ENCODE results near the gene ARID5B.

The ARID5B gene

GRCh38 chr10:61987951-61988379 is 86.5 kb downstream of the ARID5B start:
- no peak for DNase-seq (ENCODE audit: low read depth, low spot score)

DNA sequence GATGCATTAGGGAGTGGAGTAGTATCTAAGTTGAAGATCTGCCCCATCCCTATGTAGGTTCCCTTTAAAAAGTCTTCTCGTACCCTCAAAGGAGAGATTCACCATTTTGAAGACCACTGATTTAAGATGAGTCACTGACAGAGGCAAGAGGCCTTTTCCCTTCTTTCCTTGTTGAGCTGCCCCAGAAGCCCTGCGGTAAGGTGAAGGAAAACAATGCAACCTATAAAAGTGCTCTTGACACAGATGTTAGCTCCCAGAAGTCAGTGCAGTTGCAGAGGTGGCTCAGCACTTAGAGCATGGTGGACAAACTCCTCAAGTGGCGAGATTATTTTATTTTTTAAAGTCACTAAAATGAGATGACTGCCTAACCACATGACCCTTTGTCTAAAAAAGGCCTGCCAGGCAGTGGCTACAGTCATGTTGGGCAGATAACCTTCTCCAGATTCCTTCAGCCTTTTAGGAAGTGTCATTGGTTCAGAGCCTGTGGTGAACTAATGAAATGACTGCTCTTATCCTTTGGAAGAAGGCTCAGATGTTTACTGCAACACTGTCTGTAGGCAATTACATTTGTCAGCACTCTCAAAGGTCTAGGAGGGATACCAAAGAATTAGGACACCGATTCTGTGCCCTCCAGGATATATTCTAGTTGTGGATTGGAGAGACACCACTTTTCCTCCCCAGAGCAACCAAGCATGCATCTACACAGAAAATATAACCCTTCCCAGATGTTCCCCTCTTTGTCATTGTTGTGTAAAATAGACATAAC is 88.7 kb downstream of the ARID5B start:
- DNase-seq (ENCODE audit: low read depth, low spot score) = no peak

DNA sequence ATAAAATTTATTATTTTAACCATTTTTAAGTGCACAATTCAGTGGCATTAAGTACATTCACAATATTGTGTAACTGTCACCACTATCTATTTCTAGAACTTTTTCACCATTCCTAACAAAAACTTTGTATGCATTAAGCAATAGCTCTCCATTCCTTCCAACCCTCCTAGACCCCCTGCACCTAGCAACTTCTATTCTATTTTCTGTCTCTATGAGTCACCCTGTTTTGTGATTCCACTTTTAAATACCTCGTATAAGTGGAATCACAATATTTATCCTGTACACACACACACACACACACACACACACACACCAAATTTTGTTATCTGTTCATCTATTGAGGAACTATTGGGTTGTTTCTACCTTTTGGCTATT is 89.2 kb downstream of the ARID5B start:
- no peak for DNase-seq (ENCODE audit: low read depth, low spot score)

DNA sequence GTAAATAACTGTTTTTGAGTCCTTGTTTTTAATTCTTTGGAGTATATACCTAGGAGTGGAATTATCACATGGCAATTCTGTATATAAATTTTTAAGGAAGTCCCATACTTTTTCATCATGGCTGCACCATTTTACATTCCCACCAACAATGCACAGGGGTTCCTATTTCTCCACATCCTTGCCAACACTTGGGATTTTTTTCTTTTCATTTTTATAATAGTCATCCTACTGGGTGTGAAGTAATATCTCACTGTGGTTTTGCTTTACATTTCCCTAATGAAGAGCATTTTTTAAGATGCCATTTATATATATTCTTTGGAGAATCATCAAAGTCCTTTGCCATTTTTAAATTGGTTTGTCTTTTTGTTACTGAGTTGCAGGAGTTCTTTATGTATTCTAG is 89.7 kb downstream of the ARID5B start:
- no peak for DNase-seq (ENCODE audit: low read depth, low spot score)

GRCh38 chr10:61992059-61992460 is 90.6 kb downstream of the ARID5B start:
- DNase-seq (ENCODE audit: low read depth, low spot score) = no peak

GRCh38 chr10:61992671-61993668 is 91.5 kb downstream of the ARID5B start:
- DNase-seq (ENCODE audit: low read depth, low spot score) = no peak

GRCh38 chr10:61993711-61994401 is 92.4 kb downstream of the ARID5B start:
- no peak for DNase-seq (ENCODE audit: low read depth, low spot score)

DNA sequence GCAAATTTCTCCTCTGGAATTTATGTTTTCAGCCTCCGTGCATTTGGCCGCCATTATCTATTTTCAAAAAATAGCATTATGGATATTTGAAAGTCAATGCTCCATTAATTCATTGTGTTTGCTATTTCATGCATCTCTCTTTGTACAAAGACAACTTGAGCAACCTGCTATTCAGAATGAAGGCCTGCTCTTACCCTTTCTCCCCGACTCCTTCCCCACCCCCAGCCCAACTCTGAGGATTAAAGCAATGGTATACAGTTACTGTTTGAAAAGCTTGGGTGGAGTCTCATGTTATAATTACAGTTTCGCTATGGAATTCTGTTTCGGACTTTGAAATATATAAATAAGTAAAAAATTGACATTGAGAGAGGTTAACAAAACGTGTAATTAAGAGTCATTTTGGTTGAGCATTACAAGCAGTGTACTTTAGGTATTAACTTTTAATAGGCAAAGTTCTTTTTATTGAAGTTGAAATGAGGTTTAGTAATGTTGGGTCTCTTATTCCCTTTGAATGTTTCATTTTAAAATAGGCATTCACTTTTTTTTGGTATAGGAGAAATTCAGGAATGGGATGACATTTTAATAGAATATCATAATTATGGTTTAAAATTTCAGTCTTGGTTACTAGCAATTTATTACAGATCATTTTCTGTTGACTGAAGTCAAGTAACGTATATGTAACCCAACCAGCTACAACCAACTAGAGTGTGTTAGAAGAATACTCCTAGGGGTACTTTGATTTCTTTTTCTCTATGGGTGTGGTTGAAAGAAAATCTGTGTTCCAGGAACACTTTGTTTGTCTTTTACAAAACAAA is 93.1 kb downstream of the ARID5B start:
- DNase-seq (ENCODE audit: low read depth, low spot score) = no peak

DNA sequence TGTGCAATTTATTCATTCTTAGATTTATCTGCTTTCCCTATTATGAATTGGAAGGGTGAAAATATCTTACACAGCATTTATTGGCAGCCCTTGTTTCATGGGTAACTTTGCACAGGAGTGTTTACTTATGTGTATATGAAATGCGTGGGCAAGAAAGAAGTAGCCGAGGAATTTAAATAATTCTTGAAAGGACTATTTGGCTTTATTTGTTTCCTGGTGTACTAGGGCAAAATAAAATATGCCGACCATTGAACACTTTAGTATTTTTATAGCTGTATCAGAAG is 93.7 kb downstream of the ARID5B start:
- no peak for DNase-seq (ENCODE audit: low read depth, low spot score)

GRCh38 chr10:61998937-61999336 is 97.4 kb downstream of the ARID5B start:
- DNase-seq (ENCODE audit: low read depth, low spot score) = no peak

- no peak for DNase-seq (ENCODE audit: low read depth, low spot score)
Observed at GRCh38 chr10:62000037-62000603, 98.6 kb downstream of the ARID5B start.

DNA sequence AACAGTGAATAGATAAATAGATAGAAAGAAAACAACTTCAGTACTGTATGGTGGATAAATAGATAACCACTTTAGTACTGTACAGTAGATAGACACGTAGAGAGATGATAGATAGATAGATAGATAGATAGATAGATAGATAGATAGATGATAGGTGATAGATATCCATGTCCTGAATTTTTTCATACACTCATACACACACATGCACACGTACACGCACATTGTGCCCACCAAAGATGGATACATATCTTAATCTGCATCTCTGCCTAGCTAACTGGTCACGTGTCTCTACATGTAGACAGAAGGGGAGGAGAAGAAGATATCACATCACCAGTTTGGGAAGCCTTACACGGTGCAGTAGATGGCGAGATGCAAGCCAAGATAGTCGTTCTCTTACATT is 99.2 kb downstream of the ARID5B start:
- DNase-seq (ENCODE audit: low read depth, low spot score) = no peak

- no peak for DNase-seq (ENCODE audit: low read depth, low spot score)
Observed at GRCh38 chr10:62001898-62002297, 100.4 kb downstream of the ARID5B start.

DNA sequence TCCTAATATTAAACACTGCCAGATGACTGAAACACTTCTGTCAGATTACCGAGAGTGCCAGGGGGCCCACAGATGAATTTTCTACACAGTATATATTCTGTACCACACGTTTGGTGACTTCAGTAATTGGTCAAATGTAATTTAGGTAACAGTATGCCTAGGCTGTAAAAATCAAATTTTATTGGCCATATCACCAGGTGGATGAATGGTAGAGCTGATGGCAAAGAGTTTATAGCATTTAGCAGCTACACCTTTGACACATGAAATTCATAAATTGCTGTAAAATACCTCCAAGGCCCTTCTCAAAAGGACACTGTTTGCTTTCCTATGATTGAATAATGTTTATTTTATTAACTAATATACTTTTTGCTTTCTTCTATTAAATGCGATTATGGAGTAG is 101.3 kb downstream of the ARID5B start:
- DNase-seq (ENCODE audit: low read depth, low spot score) = no peak

- DNase-seq (ENCODE audit: low read depth, low spot score) = no peak
Observed at GRCh38 chr10:62004042-62004441, 102.5 kb downstream of the ARID5B start.

DNA sequence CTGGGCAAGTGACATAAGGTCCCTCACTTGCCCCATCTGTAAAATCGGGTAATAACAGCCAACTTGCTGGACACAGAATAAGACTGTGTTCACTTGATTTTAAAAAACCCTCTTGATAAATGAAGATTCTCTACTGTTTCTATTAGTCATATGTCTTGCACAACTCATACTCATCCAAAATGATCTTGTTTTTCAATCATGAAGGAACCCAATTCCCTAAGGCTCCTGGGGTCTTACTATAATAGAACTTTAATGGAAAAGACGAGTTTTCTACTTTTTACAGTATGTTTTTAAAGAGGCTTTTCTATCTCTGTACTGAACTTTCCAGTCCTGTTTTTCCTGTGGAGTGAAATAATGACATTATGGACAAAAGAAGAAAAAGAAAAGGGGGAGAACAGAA is 103.8 kb downstream of the ARID5B start:
- no peak for DNase-seq (ENCODE audit: low read depth, low spot score)

- no peak for DNase-seq (ENCODE audit: low read depth, low spot score)
Observed at GRCh38 chr10:62005687-62006086, 104.2 kb downstream of the ARID5B start.

DNA sequence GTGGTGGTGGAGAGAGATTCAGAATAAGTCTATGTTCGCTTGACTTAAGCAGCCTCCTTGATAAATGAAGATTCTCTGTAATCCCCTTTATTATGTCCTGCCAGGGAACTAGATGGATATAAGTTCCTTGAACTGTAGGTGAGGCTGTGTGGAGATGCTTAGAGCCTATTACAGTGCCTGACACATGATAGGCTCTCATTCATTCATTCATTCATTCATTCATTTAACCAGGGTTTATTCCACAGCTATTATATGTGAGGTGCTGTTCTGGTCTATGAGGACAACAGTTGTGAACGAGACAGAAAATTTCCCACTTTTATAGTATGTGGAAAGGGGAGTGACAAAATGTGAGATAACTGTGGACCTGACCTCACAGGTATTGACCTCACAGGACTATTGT is 105.6 kb downstream of the ARID5B start:
- no peak for DNase-seq (ENCODE audit: low read depth, low spot score)

- no peak for DNase-seq (ENCODE audit: low read depth, low spot score)
Observed at GRCh38 chr10:62008196-62008595, 106.7 kb downstream of the ARID5B start.

- no peak for DNase-seq (ENCODE audit: low read depth, low spot score)
Observed at GRCh38 chr10:62008946-62009345, 107.4 kb downstream of the ARID5B start.

DNA sequence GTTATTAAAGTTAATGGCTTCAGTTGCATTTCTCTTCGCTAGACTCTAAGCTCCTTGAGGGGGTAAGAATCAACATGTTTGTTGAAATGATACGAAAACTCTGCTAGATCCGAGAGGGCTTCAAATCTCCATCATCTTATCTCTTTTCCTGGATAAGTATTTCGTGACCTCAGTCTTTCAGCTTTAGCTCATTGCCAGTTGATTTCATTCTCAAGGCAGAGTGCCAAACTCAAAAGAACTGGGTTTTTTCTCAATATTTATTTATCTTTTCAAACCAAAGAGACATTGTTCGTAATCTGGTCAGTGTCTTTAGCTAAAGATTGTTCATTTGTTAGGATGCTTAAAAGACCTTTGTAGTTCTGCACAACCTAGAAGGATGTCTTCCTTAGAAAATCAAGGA is 108.9 kb downstream of the ARID5B start:
- DNase-seq (ENCODE audit: low read depth, low spot score) = no peak
